ENCODE measurements around the gene FAM20C.

FAM20C gene

GRCh38 chr7:303884-304573 is 111.7 kb downstream of the FAM20C start:
- DNase-seq (ENCODE audit: low read depth in 2 of 2) = no peak

DNA sequence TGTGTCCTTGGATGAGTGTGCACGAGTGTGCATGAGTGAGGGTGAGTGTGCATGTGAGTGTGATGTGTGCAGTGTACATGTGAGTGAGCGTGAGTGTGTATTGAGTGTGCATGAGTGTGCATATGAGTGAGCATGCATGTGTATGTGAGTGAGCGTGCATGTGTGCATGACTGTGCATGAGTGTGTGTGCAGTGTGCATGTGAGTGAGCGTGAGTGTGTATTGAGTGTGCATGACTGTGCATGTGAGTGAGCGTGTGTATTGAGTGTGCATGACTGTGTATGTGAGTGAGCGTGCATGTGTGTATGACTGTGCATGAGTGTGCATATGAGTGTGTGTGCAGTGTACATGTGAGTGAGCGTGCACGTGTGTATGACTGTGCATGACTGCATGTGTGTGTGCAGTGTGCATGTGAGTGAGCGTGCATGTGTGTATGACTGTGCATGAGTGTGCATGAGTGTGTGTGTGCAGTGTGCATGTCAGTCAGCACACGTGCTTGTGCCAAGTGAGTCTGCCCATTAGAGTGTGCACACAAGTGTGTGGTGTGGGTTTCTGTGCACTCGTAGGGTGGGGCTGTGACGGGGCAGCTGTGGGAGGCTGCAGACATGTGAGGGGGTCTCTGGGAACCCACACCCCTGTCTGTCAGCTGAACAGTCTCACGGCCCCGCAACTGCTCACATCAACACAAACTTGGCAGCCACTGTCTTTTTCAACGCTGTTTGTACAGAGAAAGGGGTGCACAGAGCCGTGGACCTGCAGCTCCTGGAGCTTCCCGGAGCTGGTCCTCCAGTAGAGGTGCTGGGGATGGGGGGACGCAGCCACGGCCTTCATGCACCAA is 112.4 kb downstream of the FAM20C start:
- no peak for DNase-seq (ENCODE audit: low read depth in 2 of 2)

DNA sequence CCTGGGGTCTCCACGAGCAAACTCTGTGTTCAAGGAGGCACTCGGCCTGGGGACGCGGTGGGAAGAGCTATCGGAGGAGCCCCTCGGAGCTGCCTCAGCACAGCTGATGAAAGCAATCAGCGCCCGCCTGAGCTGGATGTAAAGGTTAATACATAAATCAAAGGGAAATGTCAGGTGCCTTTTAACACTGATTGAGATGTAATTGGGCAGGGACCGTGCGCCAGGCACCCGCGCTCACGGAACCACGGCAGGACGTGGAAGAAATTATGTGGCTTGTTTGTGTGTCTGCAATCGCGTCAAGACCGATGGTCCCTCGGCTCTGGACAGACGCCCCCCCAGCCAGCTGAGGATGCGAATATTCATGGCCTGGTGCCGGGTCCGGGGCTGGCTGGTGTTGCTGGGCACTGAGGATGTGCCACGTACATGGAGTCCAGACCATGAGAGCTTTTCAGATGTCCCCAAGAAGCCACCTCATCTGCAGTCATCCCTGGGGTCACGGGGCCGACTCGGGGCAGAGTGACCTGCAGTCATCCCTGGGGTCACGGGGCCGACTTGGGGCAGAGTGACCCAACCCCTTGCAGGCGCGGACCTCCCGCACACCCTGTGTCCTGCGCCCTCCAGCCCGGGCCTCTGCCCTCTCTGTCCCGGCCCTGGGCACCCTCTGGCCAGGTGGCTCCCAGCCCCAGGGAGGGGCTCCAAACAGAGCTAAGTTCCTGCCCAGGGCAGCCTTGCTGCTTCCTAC is 113.2 kb downstream of the FAM20C start:
- DNase-seq (ENCODE audit: low read depth in 2 of 2) = no peak

DNA sequence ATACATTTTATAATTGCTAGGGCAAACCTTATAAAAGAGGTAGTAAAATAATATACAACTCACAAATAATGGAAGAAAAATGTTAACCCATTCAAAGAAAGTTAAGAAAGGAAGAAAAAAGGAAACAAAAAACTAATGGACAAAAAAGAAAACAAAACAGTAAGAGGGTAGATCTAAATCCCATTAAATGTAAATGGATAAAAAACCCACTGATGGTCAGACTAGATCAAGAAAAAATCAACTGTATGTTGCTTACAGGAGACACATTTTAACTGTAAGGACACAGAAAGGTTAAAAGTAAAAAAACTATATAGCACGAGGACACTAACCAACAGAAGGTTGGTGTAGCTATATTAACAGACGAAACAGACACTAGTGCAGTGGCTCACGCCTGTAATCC is 115.6 kb downstream of the FAM20C start:
- no peak for DNase-seq (ENCODE audit: low read depth in 2 of 2)

- DNase-seq (ENCODE audit: low read depth in 2 of 2) = no peak
These were observed 117.3 kb downstream of the FAM20C start for GRCh38 chr7:309586-310228.

All from stimulated activated CD4-positive, alpha-beta T cell treated with anti-CD3 and anti-CD28 coated beads, Interleukin-1b, Interleukin-23, amount 100 ng/mL, for 1 hour (primary cell).